ENCODE measurements around the gene FAM107A.

Gene FAM107A

GRCh38 chr3:58577269-58577821, at the start of gene FAM107A:
FAM107A (minus strand) TSS chr3:58577391; CDS start chr3:58569860, 7,531 bp downstream.
- DNase-seq = no peak

- DNase-seq = no peak
Observed at GRCh38 chr3:58625196-58625824, 48.1 kb upstream of the FAM107A start.

- DNase-seq = no peak
Observed at GRCh38 chr3:58624550-58624949, 47.4 kb upstream of the FAM107A start.

- DNase-seq = no peak
Observed at GRCh38 chr3:58623961-58624360, 46.8 kb upstream of the FAM107A start.

- no peak for DNase-seq
Observed at GRCh38 chr3:58623478-58623877, 46.3 kb upstream of the FAM107A start.

GRCh38 chr3:58622892-58623291, 45.7 kb upstream of the FAM107A start:
- DNase-seq = no peak

- DNase-seq = no peak
Observed at GRCh38 chr3:58622436-58622835, 45.2 kb upstream of the FAM107A start.

- DNase-seq = no peak
Observed at GRCh38 chr3:58621086-58621830, 44.1 kb upstream of the FAM107A start.

GRCh38 chr3:58620421-58620820, 43.2 kb upstream of the FAM107A start:
- DNase-seq = no peak

- DNase-seq = no peak
Observed at GRCh38 chr3:58617338-58617761, 40.2 kb upstream of the FAM107A start.

- no peak for DNase-seq
Observed at GRCh38 chr3:58613236-58614132, 36.3 kb upstream of the FAM107A start.

- DNase-seq = no peak
Observed at GRCh38 chr3:58612830-58613229, 35.6 kb upstream of the FAM107A start.

GRCh38 chr3:58609990-58610389, 32.8 kb upstream of the FAM107A start:
- DNase-seq = no peak

- DNase-seq = no peak
Observed at GRCh38 chr3:58608648-58609047, 31.5 kb upstream of the FAM107A start.

GRCh38 chr3:58607816-58608215, 30.6 kb upstream of the FAM107A start:
- no peak for DNase-seq

- DNase-seq = no peak
Observed at GRCh38 chr3:58606693-58607092, 29.5 kb upstream of the FAM107A start.

- no peak for DNase-seq
Observed at GRCh38 chr3:58604031-58604430, 26.8 kb upstream of the FAM107A start.

GRCh38 chr3:58603606-58604005, 26.4 kb upstream of the FAM107A start:
- no peak for DNase-seq

- DNase-seq = no peak
Observed at GRCh38 chr3:58597770-58598310, 20.6 kb upstream of the FAM107A start.

GRCh38 chr3:58596834-58597518, 19.8 kb upstream of the FAM107A start:
- no peak for DNase-seq

GRCh38 chr3:58594117-58594516, 16.9 kb upstream of the FAM107A start:
- no peak for DNase-seq

Measured in DMS53 (cell line).